Glutamatergic neuron (in vitro differentiated cells): ENCODE data around the gene PITX3. TPM values are rescaled to one million over a fixed set of nuclear protein-coding genes. Genes with fewer than 3 reads are reported as not detected.
A peak's percentile ranks its signal among the peaks of the same experiment; 100 is the strongest.

Experiments
- DNase-seq: peaks from one replicate; pipeline ENCODE4 v3.0.0; 2022
- H3K27ac Mint-ChIP-seq: one replicate; pipeline ENCODE4 v1.8.0; 2020; ENCODE audit warnings: mild to moderate bottlenecking, mixed read lengths, inconsistent platforms; ENCODE audit not compliant: unreplicated experiment
- H3K27me3 Mint-ChIP-seq: one replicate; pipeline ENCODE4 v1.8.0; 2020; ENCODE audit warnings: mild to moderate bottlenecking, moderate library complexity, mixed read lengths, inconsistent platforms; ENCODE audit not compliant: unreplicated experiment
- H3K36me3 Mint-ChIP-seq: one replicate; pipeline ENCODE4 v1.8.0; 2020; ENCODE audit warnings: mild to moderate bottlenecking, mixed read lengths, inconsistent platforms; ENCODE audit not compliant: unreplicated experiment
- H3K4me1 Mint-ChIP-seq: one replicate; pipeline ENCODE4 v1.8.0; 2020; ENCODE audit warnings: mild to moderate bottlenecking, low read depth, mixed read lengths, inconsistent platforms; ENCODE audit not compliant: unreplicated experiment
- H3K4me3 Mint-ChIP-seq: one replicate; pipeline ENCODE4 v1.8.0; 2020; ENCODE audit warnings: mild to moderate bottlenecking, mixed read lengths, inconsistent platforms; ENCODE audit not compliant: unreplicated experiment
- H3K9me3 Mint-ChIP-seq: one replicate; pipeline ENCODE4 v1.8.0; 2020; ENCODE audit warnings: mild to moderate bottlenecking, moderate library complexity, mixed read lengths, inconsistent platforms; ENCODE audit not compliant: unreplicated experiment
- total RNA-seq: library from RNA; stranded (reverse); fragmentation: NEBNext Ultra II Directional; extraction: Animal tissue kit (Norgen Biotek cat#: 25700); gene quantifications from one replicate; pipeline ENCODE4 v1.2.1, GENCODE V29; 2021; ENCODE audit not compliant: unreplicated experiment
- TF ChIP-seq, protein P1 (sequence below): fragments of 200-600 bp; sonication (generic); IDR thresholded peaks from one replicate; pipeline ENCODE4 v1.5.0; 2021; ENCODE audit not compliant: partially characterized antibody, unreplicated experiment

Gene PITX3
- total RNA-seq, 1 donor from 2014 or later: not detected

DNA sequence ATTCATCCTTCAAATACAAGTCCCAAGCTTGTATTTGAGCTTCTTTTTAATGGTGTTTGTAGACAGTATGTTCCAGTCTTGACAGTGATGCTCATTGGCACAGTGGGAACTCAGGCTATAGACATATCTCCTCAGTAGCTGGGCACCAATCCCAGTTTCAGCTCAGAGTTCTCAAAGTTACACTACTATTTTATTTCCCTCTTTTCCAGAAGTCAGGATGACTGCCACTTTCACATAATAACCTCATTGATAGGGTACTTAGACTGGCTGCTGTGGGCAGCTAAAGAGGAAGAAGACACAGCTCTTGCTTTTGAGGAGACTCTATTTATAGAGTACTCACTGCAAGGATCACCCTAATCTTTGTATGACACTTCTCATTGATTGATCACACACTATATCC is 6.4 kb upstream of the PITX3 start:
- TF ChIP-seq, protein P1, sequence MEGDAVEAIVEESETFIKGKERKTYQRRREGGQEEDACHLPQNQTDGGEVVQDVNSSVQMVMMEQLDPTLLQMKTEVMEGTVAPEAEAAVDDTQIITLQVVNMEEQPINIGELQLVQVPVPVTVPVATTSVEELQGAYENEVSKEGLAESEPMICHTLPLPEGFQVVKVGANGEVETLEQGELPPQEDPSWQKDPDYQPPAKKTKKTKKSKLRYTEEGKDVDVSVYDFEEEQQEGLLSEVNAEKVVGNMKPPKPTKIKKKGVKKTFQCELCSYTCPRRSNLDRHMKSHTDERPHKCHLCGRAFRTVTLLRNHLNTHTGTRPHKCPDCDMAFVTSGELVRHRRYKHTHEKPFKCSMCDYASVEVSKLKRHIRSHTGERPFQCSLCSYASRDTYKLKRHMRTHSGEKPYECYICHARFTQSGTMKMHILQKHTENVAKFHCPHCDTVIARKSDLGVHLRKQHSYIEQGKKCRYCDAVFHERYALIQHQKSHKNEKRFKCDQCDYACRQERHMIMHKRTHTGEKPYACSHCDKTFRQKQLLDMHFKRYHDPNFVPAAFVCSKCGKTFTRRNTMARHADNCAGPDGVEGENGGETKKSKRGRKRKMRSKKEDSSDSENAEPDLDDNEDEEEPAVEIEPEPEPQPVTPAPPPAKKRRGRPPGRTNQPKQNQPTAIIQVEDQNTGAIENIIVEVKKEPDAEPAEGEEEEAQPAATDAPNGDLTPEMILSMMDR: no peak
- no peaks in the 10 kb centered on the region for H3K36me3 Mint-ChIP-seq
- no peak for DNase-seq
- H3K27me3 Mint-ChIP-seq: peaks cover 12% of the 10 kb centered on the region
- H3K4me3 Mint-ChIP-seq: peak overlapping the region; percentile 100
- H3K27ac Mint-ChIP-seq: no peak overlapping the region
- peaks cover 23% of the 10 kb centered on the region for H3K4me1 Mint-ChIP-seq
- H3K9me3 Mint-ChIP-seq: peaks cover 3% of the 10 kb centered on the region

DNA sequence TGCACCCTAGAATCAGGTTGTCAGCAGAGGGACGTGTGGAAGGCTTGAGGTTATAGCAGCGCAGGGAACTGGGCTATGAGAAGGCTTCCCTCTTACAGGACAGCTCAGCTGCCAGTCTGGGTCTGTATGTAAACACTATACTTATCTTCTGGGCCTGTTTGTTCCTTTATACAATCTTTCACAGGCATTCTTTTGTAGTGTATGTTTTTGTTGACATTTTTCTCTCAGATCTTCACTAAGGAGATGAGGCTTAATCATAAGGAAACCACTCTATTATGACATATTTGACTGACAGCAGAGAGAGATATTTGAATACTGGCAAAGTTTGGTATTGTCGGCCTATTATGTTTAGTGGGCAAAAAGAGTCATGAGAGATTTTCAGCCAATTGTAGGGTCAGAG is 4.9 kb upstream of the PITX3 start:
- Mint-ChIP-seq H3K27ac (peak overlapping the region; percentile 96), H3K36me3 (peaks cover 5% of the 10 kb centered on the region), H3K4me1 (peaks cover 28% of the 10 kb centered on the region), H3K9me3 (peaks cover 5% of the 10 kb centered on the region), H3K27me3 (peaks cover 21% of the 10 kb centered on the region), H3K4me3 (peak overlapping the region; percentile 100)
- no peak for DNase-seq
- TF ChIP-seq, protein P1: no peak

DNA sequence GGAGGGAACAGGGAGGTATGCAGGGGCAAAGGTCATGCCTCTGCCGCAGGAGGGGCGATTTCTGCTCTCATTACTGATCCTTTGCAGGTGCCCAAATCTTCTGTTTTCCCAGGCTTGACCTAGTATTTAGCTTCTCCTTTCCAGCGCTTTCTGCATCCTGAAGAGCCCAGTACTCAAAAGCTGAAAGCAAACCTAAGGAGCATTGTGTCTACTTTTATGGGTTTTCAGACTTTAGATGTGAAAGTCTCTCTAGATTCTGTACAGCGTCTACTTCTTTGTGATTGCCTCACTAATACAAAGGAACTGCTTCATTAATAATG is 4.6 kb upstream of the PITX3 start:
- peaks cover 5% of the 10 kb centered on the region for H3K36me3 Mint-ChIP-seq
- peaks cover 29% of the 10 kb centered on the region for H3K4me1 Mint-ChIP-seq
- H3K27ac Mint-ChIP-seq: peak overlapping the region; percentile 96
- peaks cover 23% of the 10 kb centered on the region for H3K27me3 Mint-ChIP-seq
- peaks cover 6% of the 10 kb centered on the region for H3K9me3 Mint-ChIP-seq
- TF ChIP-seq, protein P1: no peak
- peak overlapping the region; percentile 100 for H3K4me3 Mint-ChIP-seq
- no peak for DNase-seq

DNA sequence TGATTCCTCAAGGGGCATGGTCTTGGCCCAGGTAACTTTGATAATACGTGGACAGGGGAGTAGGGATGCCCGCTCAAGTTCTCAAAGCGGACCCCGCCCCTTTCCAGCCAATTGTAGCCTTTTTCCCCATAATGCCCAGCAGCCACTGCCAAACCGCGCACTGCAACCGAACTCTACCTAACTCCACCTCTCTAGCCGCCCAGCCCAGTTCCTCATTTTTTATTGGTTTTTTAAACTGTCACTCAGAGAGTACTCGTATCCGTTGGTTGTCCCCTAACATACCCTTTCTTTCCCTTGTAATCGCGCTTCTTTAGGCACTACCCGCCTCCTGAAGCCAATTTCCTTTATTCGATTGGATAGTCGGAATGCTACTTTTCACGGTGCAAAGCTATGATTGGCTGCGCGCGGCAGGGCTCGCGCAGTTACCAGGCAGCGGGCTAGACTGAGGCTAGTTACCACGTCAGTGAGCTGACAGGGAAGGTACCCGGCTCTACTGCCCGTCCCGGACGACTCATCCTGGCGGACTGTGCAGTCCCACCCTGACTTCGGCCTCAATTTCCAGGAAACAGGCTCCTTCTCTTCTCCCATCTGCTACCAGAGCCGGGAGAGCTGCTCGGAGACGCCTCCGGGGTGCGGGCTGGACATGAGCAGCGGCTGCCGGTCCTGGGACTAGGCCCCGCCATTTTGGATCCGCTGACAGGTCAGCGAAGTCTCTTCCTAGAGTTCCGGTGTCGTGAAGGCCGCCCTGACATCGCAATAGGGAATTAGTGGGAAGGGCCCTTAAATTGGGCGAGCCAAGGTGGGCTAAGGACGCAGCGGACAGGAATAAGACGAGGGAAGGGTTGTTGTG is 4.0 kb upstream of the PITX3 start, which contains the start of gene GBF1:
TSS of gene GBF1 (plus strand) at position 451 of the 850 bp plus-strand sequence. CDS start 13,407 bp downstream, outside the sequence.
- TF ChIP-seq, protein P1: no peak
- Mint-ChIP-seq H3K36me3 (peaks cover 5% of the 10 kb centered on the region), H3K4me1 (peaks cover 32% of the 10 kb centered on the region), H3K9me3 (peaks cover 7% of the 10 kb centered on the region), H3K4me3 (peak within 1 kb of the TSS; percentile 100), H3K27ac (peak within 1 kb of the TSS; percentile 96), H3K27me3 (peaks cover 27% of the 10 kb centered on the region)
- peak; percentile 87 for DNase-seq

DNA sequence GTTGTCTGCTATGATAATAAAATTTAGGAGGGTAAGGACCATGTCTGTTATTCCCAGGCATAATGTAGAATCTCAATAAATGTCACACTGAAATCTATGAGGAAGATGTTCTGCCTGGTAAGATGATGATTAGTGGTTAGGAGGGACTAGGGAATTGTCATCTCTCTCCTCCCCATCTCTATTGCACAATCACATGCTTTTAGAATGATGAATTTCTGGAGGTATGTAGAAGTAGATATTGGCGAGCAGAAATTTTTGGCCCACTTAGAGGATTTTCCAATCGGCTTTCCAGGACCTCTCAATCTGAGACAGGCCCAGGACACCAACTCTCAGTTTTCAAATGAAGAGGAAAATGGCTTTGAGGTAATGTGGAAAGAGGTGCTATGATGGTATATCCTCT is 2.0 kb upstream of the PITX3 start:
- Mint-ChIP-seq H3K27ac (no peak overlapping the region), H3K4me1 (peaks cover 32% of the 10 kb centered on the region), H3K27me3 (peaks cover 29% of the 10 kb centered on the region), H3K9me3 (peaks cover 8% of the 10 kb centered on the region), H3K36me3 (peaks cover 5% of the 10 kb centered on the region), H3K4me3 (peak overlapping the region; percentile 75)
- TF ChIP-seq, protein P1: no peak
- no peak for DNase-seq
